NCI-H2171 treated with DMSO at 0.1 percent for 48 hours (cell line): Measurements from ENCODE around the gene PRC1.
A peak's percentile ranks its signal among the peaks of the same experiment; 100 is the strongest.

Source experiments
- DNase-seq: peaks from one replicate; lab custom pipeline; 2025; lab: John Stamatoyannopoulos, UW

The PRC1 gene

DNA sequence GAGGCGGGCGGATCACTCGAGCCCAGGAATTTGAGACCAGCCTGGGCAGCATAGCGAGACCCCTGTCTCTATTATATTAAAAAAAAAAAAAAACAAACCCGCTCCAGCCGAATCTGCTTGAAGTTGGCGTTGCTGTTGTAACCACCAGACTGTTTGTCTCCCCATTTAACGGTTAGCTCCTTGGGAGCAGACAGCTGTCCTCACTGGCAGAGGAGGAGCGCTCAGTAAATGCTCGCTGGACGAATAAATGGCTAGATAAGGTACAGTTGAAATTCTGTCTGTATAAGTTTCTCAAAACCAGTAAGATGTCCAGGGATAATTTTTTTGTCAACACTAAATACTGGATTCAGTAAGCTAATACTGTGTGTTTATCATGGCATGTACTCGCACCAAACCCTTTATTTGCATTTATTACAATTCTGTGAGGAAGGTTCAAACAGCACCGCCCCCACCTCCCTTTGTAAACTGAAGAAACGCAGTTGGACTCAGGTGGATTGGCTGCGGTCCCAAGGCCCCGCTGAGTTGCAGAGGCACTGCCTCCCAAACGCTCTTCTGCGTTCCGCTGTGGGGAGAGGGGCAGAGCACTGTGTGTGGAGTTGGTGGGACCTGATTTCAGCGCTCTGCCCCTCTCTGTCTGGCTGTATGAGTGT is 38.6 kb downstream of the PRC1 start:
- DNase-seq: peak; percentile 52

DNA sequence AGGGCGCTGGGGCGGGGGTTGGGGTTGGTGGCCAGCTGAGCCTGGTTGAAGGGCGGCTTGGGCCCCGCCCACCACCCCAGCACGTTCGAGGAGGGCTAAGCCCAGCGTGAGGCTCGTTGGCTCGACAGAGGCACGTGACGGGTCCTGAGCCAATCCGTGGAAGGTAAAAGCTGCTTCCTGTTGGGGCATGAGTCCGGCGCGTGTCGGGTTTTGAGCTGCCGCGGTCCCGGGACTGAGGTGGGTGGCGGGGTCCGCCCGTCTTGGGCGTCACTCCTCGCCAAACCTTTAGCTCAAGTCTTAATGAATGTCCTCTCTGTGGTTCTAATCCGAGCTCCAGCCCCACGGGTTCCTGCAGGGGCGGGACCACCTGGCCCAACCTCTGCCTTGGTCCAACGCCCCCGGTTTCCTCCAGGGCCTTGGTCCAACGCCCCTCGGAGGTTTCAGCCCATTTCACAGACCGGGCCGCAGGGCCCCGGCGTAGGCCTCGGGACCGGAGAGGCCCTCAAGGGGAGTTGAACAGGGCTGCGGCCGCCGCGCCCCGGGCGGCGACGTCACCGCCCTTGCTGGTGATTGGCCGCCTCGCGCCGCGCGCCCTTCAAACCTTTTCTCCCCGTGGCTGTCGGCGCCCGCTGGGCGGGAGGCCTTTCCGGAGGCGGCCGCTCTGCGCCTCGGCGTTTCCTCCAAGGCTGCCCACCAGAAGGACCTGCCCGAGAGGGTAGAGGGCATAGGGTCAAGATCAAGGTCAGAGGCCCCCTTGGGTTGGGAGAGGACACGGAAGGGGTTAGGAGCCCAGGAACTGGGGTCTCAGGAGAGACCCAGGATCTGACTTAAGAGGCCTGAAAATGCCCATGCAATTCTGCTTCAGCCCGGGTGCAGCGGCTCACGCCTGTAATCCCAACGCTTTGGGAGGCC is 39.4 kb downstream of the PRC1 start, which contains the start of gene RCCD1:
TSS of gene RCCD1 (plus strand) at position 173 of the 912 bp plus-strand sequence. CDS start 1,851 bp downstream, outside the sequence.
- DNase-seq: peak; percentile 92

DNA sequence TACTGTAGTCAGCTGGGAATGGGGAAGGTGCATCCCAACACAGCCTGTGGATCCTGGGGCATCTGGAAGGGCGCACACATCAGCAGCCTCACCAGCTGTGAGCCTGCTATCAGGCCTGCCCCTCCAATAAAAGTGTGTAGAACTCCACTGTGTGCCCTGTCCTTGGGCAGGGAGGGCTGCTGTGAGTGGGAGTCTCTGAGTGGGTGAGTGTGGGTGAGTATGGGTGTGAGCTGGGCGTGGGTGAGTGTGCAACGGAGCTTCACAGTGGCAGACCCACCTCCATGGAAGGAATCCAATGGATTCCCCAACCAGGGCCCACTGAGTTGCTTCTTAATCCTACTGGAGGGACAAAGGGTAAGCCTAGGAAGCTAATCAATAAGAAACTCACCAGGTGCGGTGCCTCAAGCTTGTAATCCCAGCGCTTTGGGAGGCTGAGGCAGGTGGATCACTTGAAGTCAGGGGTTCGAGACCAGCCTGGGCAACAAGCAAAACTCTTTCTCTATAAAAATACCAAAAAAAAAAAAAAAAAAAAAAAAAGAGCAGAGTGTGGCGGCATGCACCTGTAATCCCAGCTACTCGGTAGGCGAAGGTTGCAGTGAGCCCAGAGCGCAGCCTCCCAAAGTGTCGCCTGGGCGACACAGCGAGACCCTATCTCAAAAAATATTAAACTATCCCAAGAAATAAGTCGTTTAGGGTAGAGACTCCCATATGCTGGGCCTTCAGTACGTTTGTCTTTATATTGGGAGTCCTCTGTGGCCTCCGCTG is 40.2 kb downstream of the PRC1 start:
- no peak for DNase-seq

DNA sequence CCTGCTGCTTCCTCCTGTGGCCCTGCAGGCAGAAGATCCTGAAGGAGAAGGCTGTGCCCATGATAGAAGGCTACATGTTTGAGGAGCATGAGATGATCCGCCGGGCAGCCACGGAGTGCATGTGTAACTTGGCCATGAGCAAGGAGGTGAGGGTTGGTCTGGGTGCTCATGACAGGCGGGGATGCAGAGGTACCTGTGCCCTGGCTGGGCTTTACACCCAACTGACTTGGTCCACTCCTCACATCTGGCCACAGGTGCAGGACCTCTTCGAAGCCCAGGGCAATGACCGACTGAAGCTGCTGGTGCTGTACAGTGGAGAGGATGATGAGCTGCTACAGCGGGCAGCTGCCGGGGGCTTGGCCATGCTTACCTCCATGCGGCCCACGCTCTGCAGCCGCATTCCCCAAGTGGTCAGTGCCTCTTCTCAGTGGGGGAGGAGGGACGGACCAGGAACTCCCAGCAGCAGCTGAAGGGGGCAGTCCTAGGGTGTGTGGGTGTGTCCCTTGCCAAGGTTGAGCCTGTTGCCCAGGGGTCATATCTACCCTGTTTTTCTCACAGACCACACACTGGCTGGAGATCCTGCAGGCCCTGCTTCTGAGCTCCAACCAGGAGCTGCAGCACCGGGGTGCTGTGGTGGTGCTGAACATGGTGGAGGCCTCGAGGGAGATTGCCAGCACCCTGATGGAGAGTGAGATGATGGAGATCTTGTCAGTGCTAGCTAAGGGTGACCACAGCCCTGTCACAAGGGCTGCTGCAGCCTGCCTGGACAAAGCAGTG is 41.2 kb downstream of the PRC1 start:
- DNase-seq: no peak

DNA sequence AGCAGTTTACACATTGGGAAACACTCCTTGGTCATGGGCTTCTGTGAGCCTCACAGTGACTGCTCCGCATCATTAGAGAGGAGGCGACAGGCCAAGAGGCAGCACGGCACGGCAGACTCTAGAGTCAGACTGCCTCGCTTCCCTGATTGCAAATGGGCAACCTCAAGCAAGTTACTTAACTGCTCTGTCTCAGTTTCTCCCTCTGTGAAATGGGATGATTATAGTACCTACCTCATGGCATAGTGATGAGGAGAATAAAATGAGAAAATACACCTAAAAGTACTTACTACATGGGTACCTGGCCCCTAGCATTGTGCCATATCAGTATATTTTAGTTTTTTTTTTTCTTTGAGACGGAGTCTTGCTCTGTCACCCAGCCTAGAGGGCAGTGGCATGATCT is 43.7 kb downstream of the PRC1 start:
- no peak for DNase-seq

DNA sequence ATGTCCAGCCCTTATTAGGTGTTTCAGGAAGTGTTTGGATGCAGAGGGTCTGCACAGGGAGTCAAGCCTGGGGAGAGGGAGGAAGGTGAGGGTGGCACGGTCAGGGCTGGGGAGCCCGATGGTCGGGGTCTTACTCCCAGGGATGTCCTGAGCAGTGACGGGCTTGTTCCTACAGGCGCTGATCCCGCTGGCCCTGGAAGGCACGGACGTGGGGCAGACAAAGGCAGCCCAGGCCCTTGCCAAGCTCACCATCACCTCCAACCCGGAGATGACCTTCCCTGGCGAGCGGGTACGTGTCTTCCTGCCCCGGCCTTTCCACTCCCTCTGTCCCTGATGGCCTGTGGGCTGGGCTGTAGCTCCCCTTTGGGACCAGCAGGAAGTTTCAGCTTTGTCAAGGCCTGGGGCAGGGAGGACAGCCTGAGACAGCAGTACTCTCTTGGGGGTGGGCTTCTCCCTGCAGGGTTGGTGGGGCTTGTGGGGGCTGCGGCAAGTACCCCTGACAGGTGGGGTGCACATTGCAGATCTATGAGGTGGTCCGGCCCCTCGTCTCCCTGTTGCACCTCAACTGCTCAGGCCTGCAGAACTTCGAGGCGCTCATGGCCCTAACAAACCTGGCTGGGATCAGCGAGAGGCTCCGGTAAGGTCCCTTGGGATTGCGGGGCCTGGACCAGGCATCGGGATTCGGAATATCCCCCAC is 44.2 kb downstream of the PRC1 start:
- DNase-seq: no peak

DNA sequence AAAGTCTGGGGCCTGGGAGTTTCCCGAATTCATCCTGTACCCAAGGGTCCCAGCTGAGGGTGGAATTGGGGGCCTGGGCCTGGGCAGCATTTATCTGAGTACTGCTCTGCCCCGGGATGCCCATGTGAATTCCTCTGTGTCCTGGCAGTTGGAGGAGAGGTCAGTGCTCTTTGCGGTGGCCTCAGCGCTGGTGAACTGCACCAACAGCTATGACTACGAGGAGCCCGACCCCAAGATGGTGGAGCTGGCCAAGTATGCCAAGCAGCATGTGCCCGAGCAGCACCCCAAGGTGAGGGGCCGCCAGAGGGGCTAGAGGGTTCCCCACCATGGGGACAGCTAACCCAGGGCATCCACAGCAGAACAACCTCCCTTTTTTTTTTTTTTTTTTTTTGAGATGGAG is 45.8 kb downstream of the PRC1 start:
- no peak for DNase-seq

DNA sequence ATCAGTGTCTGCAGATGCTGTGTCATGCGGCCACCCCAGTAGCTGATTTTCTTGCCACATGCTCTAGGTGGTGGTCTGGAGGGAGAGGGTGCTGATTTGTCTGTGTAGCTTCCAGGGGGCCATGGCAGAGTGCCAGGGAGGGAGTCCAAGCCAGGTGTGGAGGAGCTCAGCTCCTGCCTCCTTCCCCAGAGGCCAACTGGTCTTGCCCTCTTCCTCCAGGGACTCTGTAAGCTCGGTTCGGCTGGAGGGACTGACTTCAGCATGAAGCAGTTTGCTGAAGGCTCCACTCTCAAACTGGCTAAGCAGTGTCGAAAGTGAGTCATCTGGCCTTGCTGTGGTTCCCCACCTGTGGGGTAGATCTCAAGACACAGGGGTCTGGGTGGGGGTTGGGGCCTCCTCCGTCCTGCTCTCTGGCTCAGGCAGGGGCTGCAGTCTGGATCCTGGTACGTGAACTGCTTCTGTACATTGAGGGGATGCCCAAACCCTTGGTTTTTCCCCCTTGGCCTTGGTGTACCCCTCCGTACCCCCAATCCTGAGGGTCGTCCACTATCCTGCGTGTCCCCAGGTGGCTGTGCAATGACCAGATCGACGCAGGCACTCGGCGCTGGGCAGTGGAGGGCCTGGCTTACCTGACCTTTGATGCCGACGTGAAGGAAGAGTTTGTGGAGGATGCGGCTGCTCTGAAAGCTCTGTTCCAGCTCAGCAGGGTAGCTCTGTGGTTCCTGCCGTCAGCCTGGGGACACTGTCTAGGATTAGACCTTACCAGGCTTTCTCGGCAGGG is 46.6 kb downstream of the PRC1 start:
- DNase-seq: no peak

DNA sequence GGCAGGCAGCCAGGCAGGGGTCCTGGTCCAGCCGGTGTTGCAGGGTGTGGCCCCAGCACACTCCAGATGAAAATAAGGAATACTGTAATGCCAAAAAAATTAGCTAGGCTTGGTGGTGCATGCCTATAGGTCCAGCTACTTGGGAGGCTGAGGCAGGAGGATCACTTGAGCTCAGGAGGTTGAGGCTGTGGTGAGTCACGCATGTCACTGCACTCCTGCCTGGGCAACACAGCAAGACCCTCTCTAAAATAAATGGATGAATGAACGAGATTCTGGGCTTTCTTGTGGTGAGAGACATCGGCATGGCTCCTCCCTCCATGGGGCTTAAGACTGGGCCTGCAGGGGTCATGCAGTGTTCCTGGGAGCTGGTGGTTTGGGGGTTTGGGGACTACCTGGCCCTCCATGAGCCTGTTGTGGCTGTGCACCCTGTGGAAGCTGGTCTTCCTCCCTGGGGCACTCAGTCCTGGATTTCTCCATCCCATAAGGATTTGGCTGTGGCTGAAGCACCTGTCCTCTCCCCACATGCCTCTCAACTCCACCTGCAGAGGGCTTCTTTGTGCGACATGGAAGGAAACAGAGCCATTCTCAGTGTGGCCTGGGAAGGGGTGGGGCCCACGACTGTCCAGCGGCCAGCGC is 47.3 kb downstream of the PRC1 start:
- DNase-seq: no peak

DNA sequence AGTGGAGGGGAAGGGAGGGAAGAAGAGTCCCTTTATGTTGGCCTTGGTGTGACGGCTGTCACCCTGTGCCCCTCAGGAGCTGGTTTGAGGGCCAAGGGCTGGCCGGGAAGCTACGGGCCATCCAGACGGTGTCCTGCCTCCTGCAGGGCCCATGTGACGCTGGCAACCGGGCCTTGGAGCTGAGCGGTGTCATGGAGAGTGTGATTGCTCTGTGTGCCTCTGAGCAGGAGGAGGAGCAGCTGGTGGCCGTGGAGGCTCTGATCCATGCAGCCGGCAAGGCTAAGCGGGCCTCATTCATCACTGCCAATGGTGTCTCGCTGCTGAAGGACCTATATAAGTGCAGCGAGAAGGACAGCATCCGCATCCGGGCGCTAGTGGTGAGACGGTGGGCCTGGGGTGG is 47.8 kb downstream of the PRC1 start:
- DNase-seq: no peak

DNA sequence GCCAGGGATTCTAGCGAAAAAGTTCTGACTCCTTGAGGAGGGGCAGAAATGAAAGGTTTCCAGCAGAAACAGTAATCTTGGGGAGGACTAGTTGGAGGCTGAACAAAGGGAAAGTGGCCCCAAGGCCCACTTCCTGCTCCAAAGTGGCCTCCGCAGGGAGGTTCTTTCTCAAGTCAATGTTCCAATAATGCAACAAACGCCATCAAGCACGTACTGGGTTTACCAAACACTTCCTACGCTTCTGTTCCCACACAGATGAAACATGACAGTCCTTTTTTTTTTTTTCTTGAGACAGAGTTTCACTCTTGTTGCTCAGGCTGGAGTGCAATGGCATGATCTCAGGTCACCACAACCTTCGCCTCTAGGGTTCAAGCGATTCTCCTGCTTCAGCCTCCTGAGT is 49.2 kb downstream of the PRC1 start:
- no peak for DNase-seq

DNA sequence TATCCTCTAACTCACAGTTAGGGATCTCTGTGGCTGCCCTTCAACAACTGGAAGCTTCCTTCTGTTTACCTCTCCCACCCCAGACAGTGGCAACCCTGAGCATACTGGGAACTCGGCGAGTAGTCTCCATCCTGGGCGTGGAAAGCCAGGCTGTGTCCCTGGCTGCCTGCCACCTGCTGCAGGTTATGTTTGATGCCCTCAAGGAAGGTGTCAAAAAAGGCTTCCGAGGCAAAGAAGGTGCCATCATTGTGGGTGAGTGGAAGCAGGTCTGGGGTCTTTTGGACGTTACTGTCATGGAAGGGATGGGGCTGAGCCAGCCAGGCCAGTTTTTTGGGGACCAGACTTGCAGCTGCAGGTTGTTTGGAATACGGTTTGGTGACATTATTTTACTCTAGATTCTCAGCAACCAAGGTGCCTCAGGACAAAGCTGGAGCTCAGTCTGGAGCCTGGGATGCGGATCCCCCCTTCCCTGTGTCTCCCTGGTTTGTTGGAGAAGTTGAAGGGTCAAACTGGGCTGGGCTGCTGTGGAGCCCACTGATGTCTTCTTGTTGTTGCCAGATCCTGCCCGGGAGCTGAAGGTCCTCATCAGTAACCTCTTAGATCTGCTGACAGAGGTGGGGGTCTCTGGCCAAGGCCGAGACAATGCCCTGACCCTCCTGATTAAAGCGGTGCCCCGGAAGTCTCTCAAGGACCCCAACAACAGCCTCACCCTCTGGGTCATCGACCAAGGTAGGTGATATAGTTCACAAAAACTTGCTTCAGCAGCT is 51.8 kb downstream of the PRC1 start:
- no peak for DNase-seq

DNA sequence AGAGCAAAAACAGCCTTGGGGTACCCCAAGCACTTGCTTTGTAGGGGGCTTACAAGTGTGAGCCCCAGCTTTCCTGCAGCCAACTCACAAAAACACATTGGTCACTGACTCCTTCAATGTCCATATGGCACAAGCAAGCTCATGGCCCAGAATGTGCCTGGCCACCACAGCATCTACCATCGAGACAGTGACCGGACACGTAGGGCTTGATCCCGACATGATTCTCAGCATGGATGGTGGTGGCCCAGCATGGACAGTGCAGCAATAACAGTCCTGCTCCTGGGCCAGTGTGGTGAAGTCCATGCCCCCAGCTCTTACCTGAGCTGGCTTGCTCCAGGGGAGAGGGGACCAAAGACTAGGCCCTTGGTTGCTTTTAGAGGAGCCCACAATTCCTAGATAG is 53.3 kb downstream of the PRC1 start:
- no peak for DNase-seq

DNA sequence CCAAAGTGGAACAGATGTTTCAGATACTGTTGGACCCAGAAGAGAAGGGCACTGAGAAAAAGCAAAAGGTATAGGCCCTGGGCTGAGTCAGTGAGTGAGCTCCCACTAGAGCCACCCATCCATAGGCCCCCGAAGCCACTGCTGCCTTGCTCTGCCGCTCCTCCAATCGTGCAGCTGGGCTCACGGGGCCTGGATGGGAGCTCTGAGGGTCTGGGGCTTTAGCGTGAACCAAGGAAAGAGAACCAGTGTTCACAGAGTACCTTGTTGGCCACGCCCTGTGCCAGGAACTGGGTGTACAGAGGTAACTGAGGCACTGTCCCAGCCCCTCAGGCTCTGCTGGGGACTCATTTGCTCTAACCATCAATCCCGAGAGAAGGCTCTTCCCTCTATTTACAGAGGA is 54.6 kb downstream of the PRC1 start:
- no peak for DNase-seq

DNA sequence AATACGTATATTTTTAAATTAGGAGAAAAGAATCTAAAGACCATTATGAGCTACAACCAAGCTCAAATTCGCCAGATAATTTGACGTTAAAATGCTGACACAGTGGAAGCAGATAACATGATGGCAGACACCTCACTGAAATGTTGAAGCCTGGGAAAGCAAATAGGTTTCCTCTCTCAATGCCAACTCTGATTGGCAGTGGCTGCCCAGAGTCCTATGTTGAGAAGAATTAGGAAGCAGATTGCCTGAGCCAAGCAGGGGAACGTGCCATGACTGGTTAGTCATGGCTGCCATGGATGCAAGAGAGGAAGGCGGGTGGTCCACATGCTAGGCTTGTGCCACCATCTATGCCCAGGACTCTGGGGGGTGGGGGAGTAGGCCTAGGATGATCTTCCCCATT is 56.1 kb downstream of the PRC1 start:
- no peak for DNase-seq

DNA sequence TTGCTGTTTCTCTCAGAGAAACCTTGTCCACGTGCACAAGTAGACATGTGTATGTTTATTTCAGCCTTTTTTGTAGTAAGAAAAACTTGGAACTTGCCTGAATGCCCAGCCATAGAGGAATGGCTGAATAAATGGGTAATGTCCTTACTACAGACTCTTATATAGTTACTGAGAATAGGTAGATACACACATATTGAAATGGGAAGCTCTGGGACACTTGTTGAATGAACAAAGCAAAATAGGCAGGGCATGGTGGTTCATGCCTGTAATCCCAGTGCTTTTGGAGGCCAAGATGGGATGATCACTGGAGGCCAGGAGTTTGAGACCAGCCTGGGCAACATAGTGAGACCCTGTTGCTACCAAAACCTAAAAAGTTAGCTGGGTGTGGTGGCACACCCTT is 57.5 kb downstream of the PRC1 start:
- no peak for DNase-seq

DNA sequence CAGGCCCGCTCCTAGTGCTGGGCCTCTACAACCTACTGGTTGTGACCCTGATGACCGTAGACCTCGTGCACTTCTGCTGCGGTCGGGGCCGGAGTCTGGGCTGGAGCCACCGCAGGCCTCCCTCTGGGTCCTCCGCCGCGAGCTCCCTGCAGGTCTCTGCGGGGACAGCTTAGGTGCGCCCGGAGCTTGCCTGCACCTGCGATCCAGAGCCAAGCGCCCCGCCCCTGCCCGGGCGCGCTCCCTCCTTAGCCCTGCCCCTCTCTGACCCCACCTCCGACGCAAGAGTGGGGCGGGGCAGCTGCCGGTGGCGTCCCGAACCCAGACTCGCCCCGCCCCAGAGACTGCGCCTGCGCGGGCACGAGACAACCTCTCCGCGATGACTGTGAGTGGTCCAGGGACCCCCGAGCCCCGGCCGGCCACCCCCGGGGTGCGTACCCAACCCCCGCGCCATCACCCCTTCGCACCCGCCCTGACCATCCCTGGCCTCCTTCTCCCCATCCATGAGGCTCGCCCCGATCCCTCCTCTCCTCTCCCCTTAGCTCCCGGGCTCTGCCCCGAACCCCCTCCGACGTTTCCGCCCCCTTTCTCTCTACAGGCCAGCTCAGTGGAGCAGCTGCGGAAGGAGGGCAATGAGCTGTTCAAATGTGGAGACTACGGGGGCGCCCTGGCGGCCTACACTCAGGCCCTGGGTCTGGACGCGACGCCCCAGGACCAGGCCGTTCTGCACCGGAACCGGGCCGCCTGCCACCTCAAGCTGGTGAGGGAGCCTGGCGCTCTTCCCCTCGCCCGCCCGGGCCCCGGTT is 59.2 kb downstream of the PRC1 start, which contains the start of gene UNC45A:
TSS of gene UNC45A (plus strand) at position 337 of the 803 bp plus-strand sequence. CDS start at position 377, 40 bp downstream.
- DNase-seq: peak; percentile 93
